Measurements from ENCODE around the gene PLAGL2.

DNA sequence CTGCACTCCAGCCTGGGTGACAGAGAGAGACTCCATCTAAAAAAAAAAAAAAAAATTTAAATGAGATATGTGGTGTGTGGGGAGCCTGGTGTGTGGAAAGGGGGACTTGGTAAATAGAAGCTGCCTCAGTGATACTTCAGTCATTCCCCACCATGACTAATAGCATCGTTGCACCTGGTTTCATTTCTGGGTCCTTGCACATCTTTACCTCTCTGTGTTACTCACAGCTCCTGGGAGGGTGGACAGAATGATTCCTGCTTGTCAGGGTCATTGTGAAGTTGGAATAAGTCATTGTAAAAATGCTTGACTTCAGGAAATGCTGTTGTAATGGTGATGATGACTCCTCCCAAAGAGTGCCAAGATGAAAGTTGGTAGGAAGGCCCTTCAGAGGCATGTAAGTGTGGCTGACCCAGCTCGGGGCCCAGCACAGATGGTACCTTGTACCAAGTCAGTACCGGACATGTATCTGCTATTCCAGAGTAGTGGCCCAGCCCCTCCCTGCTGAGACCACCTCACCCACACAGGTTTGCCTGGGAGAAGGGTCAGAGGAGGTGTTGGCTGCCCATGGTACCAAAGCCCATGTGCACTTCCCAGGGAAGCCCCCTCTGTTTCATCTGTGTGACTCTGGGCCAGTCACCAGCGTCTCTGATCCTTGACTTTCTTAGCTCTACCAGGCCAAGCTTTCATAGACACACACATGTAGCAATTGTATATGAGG, 48.4 kb downstream of the PLAGL2 start:
- TF ChIP-seq, protein P1, sequence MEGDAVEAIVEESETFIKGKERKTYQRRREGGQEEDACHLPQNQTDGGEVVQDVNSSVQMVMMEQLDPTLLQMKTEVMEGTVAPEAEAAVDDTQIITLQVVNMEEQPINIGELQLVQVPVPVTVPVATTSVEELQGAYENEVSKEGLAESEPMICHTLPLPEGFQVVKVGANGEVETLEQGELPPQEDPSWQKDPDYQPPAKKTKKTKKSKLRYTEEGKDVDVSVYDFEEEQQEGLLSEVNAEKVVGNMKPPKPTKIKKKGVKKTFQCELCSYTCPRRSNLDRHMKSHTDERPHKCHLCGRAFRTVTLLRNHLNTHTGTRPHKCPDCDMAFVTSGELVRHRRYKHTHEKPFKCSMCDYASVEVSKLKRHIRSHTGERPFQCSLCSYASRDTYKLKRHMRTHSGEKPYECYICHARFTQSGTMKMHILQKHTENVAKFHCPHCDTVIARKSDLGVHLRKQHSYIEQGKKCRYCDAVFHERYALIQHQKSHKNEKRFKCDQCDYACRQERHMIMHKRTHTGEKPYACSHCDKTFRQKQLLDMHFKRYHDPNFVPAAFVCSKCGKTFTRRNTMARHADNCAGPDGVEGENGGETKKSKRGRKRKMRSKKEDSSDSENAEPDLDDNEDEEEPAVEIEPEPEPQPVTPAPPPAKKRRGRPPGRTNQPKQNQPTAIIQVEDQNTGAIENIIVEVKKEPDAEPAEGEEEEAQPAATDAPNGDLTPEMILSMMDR (IDR thresholded peaks at IDR 0.05), result no peak
- no peak for TF ChIP-seq POLR2A (IDR thresholded peaks at IDR 0.05)
